GM18526 (cell line): ENCODE results near the gene DERL3.

Experiments used
- POLR2A ChIP-seq: IDR thresholded peaks from 3 replicates; pipeline ENCODE4 v1.6.1; 2011; ENCODE audit not compliant: insufficient read length; ENCODE audit errors: extremely low read depth

The DERL3 gene

GRCh38 chr22:23825246-23825905 lies 13.4 kb downstream of the DERL3 start:
- no peak for TF ChIP-seq POLR2A

- TF ChIP-seq POLR2A = no peak
Measured at GRCh38 chr22:23824476-23825245, 14.1 kb downstream of the DERL3 start.

GRCh38 chr22:23823331-23823791 lies 15.4 kb downstream of the DERL3 start:
- TF ChIP-seq POLR2A = no peak

GRCh38 chr22:23822101-23822671 lies 16.6 kb downstream of the DERL3 start:
- TF ChIP-seq POLR2A = no peak

- no peak for TF ChIP-seq POLR2A
Measured at GRCh38 chr22:23820748-23821211, 18.0 kb downstream of the DERL3 start.

- TF ChIP-seq POLR2A = no peak
Measured at GRCh38 chr22:23818541-23818940, 20.3 kb downstream of the DERL3 start.

- no peak for TF ChIP-seq POLR2A
Measured at GRCh38 chr22:23817146-23817545, 21.7 kb downstream of the DERL3 start.

- no peak for TF ChIP-seq POLR2A
Measured at GRCh38 chr22:23816156-23816976, 22.4 kb downstream of the DERL3 start.

- no peak for TF ChIP-seq POLR2A
Measured at GRCh38 chr22:23815541-23816155, 23.2 kb downstream of the DERL3 start.

- TF ChIP-seq POLR2A = no peak
Measured at GRCh38 chr22:23812378-23812777, 26.4 kb downstream of the DERL3 start.

- no peak for TF ChIP-seq POLR2A
Measured at GRCh38 chr22:23806837-23807236, 32.0 kb downstream of the DERL3 start.

GRCh38 chr22:23804781-23805291 lies 34.0 kb downstream of the DERL3 start:
- TF ChIP-seq POLR2A = no peak

GRCh38 chr22:23803001-23803819 lies 35.6 kb downstream of the DERL3 start:
- TF ChIP-seq POLR2A = no peak

GRCh38 chr22:23801886-23802377 lies 36.9 kb downstream of the DERL3 start:
- TF ChIP-seq POLR2A = no peak
